Astrocyte (in vitro differentiated cells and primary cell): Measurements from ENCODE around the gene OR1J4. TPM values are rescaled to one million over a fixed set of nuclear protein-coding genes. Genes with fewer than 3 reads are reported as not detected.

Source experiments
- DNase-seq: peaks from one replicate; pipeline ENCODE4 v3.0.0-alpha.2; 2010; ENCODE audit warnings: low read depth
- FAIRE-seq: peaks from 2 replicates; lab custom pipeline; 2011; peaks lifted over from hg19 to GRCh38; lab: Jason Lieb, UNC
- H2AFZ ChIP-seq: 2 replicates; pipeline ENCODE4 v1.6.0; 2012; ENCODE audit warnings: low read depth, low read length, inconsistent platforms
- H3K27ac ChIP-seq: 2 replicates; pipeline ENCODE4 v1.5.1; 2011; ENCODE audit warnings: low read depth, low read length, inconsistent platforms
- H3K27me3 ChIP-seq: 2 replicates; pipeline ENCODE4 v1.6.0; 2011; ENCODE audit warnings: low read length, inconsistent platforms; ENCODE audit not compliant: insufficient read depth
- H3K36me3 ChIP-seq: 2 replicates; pipeline ENCODE4 v1.5.1; 2011; ENCODE audit warnings: low read length, inconsistent platforms; ENCODE audit not compliant: insufficient read depth
- H3K4me1 ChIP-seq: 2 replicates; pipeline ENCODE4 v1.5.1; 2011; ENCODE audit warnings: low read length, inconsistent platforms; ENCODE audit not compliant: insufficient read depth
- H3K4me2 ChIP-seq: 2 replicates; pipeline ENCODE4 v1.6.0; 2012; ENCODE audit warnings: low read length, inconsistent platforms
- H3K4me3 ChIP-seq: 2 replicates; pipeline ENCODE4 v1.5.1; 2011; ENCODE audit warnings: low read depth, mild to moderate bottlenecking, low read length, inconsistent platforms; ENCODE audit not compliant: insufficient read depth
- H3K79me2 ChIP-seq: 2 replicates; pipeline ENCODE4 v1.6.0; 2012; ENCODE audit warnings: mild to moderate bottlenecking, low read length, inconsistent platforms; ENCODE audit not compliant: insufficient read depth
- H3K9ac ChIP-seq: 2 replicates; pipeline ENCODE4 v1.6.0; 2012; ENCODE audit warnings: mild to moderate bottlenecking, low read length, inconsistent platforms
- H3K9me3 ChIP-seq: 2 replicates; pipeline ENCODE4 v1.5.1; 2012; ENCODE audit warnings: low read depth, mild to moderate bottlenecking, low read length, inconsistent platforms; ENCODE audit not compliant: insufficient read depth
- H4K20me1 ChIP-seq: 2 replicates; pipeline ENCODE4 v1.6.0; 2012; ENCODE audit warnings: low read length, inconsistent platforms; ENCODE audit not compliant: insufficient read depth
- H3K27ac Mint-ChIP-seq: one replicate; pipeline ENCODE4 v1.8.0; 2021; ENCODE audit warnings: mild to moderate bottlenecking, mixed read lengths; ENCODE audit not compliant: unreplicated experiment
- H3K27me3 Mint-ChIP-seq: one replicate; pipeline ENCODE4 v1.8.0; 2021; ENCODE audit warnings: low read depth, mixed read lengths; ENCODE audit not compliant: unreplicated experiment
- H3K36me3 Mint-ChIP-seq: one replicate; pipeline ENCODE4 v1.8.0; 2021; ENCODE audit warnings: low read depth, mixed read lengths; ENCODE audit not compliant: unreplicated experiment
- H3K4me1 Mint-ChIP-seq: one replicate; pipeline ENCODE4 v1.8.0; 2021; ENCODE audit warnings: low read depth, mixed read lengths; ENCODE audit not compliant: unreplicated experiment
- H3K4me3 Mint-ChIP-seq: one replicate; pipeline ENCODE4 v1.8.0; 2021; ENCODE audit warnings: mild to moderate bottlenecking, moderate library complexity, mixed read lengths; ENCODE audit not compliant: unreplicated experiment
- H3K9me3 Mint-ChIP-seq: one replicate; pipeline ENCODE4 v1.8.0; 2021; ENCODE audit warnings: mild to moderate bottlenecking, mixed read lengths; ENCODE audit not compliant: unreplicated experiment
- CTCF ChIP-seq: IDR thresholded peaks from 2 replicates; pipeline ENCODE4 v1.5.1; 2011; ENCODE audit warnings: low read depth, mild to moderate bottlenecking, inconsistent platforms, low read length, moderate library complexity; ENCODE audit not compliant: insufficient read depth
- EZH2 ChIP-seq: IDR thresholded peaks from 2 replicates; pipeline ENCODE4 v1.6.1; 2012; ENCODE audit warnings: mild to moderate bottlenecking, low read length, inconsistent platforms; ENCODE audit not compliant: insufficient read depth
- total RNA-seq: library from RNA; stranded (reverse); gene quantifications from 2 replicates; pipeline ENCODE4 v1.2.1, GENCODE V29; 2021

The OR1J4 gene
- total RNA-seq, 1 donor from 2014 or later, result not detected

GRCh38 chr9:122498883-122499288 is 20.1 kb upstream of the OR1J4 start:
- Mint-ChIP-seq H3K36me3 (no peaks in the 10 kb centered on the region), H3K4me3 (no peak overlapping the region), H3K9me3 (peaks cover 10% of the 10 kb centered on the region), H3K27me3 (peaks cover 9% of the 10 kb centered on the region), H3K27ac (no peak overlapping the region), H3K4me1 (no peaks in the 10 kb centered on the region)
- Histone ChIP-seq H3K4me3 (no peak overlapping the region), H3K4me1 (no peaks in the 10 kb centered on the region), H3K9ac (no peak overlapping the region), H3K27me3 (peaks cover 3% of the 10 kb centered on the region), H2AFZ (no peak overlapping the region), H3K27ac (no peak overlapping the region), H4K20me1 (no peaks in the 10 kb centered on the region), H3K9me3 (no peaks in the 10 kb centered on the region), H3K79me2 (no peaks in the 10 kb centered on the region), H3K36me3 (no peaks in the 10 kb centered on the region), H3K4me2 (no peak overlapping the region)
- no peak for TF ChIP-seq EZH2
- peak; percentile 67 for TF ChIP-seq CTCF
- FAIRE-seq, result no peak
- peak; percentile 8 for DNase-seq

DNA sequence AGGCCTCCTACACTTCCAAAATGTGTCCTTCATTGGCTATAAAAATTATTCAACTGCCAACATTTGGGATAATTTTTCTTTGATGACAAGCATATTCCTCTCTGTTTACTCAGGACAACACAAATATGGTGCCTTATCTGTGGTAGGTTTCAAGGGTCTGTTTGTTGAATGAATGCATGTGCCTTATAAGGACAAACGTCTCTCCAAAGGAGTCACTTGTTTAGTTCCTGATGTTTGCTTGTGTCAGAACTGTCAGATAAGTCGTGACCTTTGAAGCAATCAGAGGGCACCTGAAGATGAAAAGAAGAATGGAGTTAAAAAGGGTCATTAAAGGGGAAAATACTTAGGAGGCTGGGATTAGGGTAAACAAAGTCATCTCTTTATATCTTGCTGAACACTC is 12.0 kb upstream of the OR1J4 start:
- FAIRE-seq (no peak), DNase-seq (no peak)
- no peak for TF ChIP-seq EZH2
- no peak overlapping the region for H3K27ac Mint-ChIP-seq
- no peaks in the 10 kb centered on the region for H3K79me2 ChIP-seq
- H3K4me1 Mint-ChIP-seq, result no peaks in the 10 kb centered on the region
- peaks cover 17% of the 10 kb centered on the region for H3K27me3 Mint-ChIP-seq
- no peak overlapping the region for H3K4me3 ChIP-seq
- H3K9me3 Mint-ChIP-seq, result no peaks in the 10 kb centered on the region
- H3K4me2 ChIP-seq, result no peak overlapping the region
- no peak overlapping the region for H3K27ac ChIP-seq
- H3K36me3 ChIP-seq, result no peaks in the 10 kb centered on the region
- H3K36me3 Mint-ChIP-seq, result no peaks in the 10 kb centered on the region
- H3K9me3 ChIP-seq, result peaks cover 3% of the 10 kb centered on the region
- H3K4me3 Mint-ChIP-seq, result no peak overlapping the region
- H3K9ac ChIP-seq, result no peak overlapping the region
- H2AFZ ChIP-seq, result no peak overlapping the region
- H4K20me1 ChIP-seq, result no peaks in the 10 kb centered on the region
- H3K4me1 ChIP-seq, result no peaks in the 10 kb centered on the region
- H3K27me3 ChIP-seq, result no peaks in the 10 kb centered on the region

DNA sequence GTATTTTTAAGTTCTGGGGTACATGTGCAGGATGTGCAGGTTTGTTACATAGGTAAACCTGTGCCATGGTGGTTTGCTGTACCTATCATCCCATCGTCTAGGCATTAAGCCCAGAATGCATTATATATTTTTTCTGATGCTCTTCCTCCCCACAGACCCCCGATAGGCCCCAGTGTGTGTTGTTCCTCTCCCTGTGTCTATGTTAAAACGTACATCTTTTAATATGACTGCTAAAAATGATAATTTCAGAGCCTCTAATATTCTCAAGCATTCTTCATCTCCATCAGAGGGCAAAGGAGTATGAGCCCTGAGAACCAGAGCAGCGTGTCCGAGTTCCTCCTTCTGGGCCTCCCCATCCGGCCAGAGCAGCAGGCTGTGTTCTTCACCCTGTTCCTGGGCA is 8.4 kb upstream of the OR1J4 start, which contains the start of gene OR1J2:
OR1J2 (plus strand) TSS at position 301 of the 400 bp plus-strand sequence; CDS start at position 301, 0 bp downstream.
- Histone ChIP-seq H3K4me1 (no peaks in the 10 kb centered on the region), H3K4me3 (no peak within 1 kb of the TSS), H3K27ac (no peak within 1 kb of the TSS), H3K27me3 (no peaks in the 10 kb centered on the region), H4K20me1 (no peaks in the 10 kb centered on the region), H2AFZ (no peak within 1 kb of the TSS), H3K79me2 (no peaks in the 10 kb centered on the region), H3K36me3 (no peaks in the 10 kb centered on the region), H3K4me2 (no peak within 1 kb of the TSS), H3K9me3 (peaks cover 3% of the 10 kb centered on the region), H3K9ac (no peak within 1 kb of the TSS)
- Mint-ChIP-seq H3K27me3 (peaks cover 19% of the 10 kb centered on the region), H3K36me3 (no peaks in the 10 kb centered on the region), H3K27ac (no peak within 1 kb of the TSS), H3K9me3 (no peaks in the 10 kb centered on the region), H3K4me1 (no peaks in the 10 kb centered on the region), H3K4me3 (no peak within 1 kb of the TSS)
- no peak for TF ChIP-seq EZH2
- no peak for TF ChIP-seq CTCF
- FAIRE-seq (no peak), DNase-seq (no peak)
